GM06990 (cell line): ENCODE measurements around the gene FAM9C.
"Not testable (repeated sequence)": the region's sequence is repeated elsewhere in the genome, so short reads cannot be mapped to it uniquely, and the experiment has no call there.

Experiments
- DNase-seq: peaks from one replicate; pipeline ENCODE4 v3.0.0-alpha.2; 2011; ENCODE audit not compliant: insufficient read length; ENCODE audit errors: extremely low read depth
- H3K27me3 ChIP-seq: replicated peaks from 2 replicates; pipeline ENCODE4 v1.6.0; 2011; ENCODE audit warnings: low read length; ENCODE audit not compliant: control insufficient read depth, insufficient read depth
- H3K36me3 ChIP-seq: 2 replicates; pipeline ENCODE4 v1.5.1; 2011; ENCODE audit warnings: low read length; ENCODE audit not compliant: control insufficient read depth, insufficient read depth
- H3K4me3 ChIP-seq: replicated peaks from 2 replicates; pipeline ENCODE4 v1.5.1; 2011; ENCODE audit warnings: low read depth, mild to moderate bottlenecking, control low read depth, low read length
- CTCF ChIP-seq: IDR thresholded peaks from 2 replicates; pipeline ENCODE4 v1.5.1; 2011; ENCODE audit warnings: low read length, control low read depth, mild to moderate bottlenecking, inconsistent platforms; ENCODE audit not compliant: insufficient read depth, poor library complexity, severe bottlenecking

Gene FAM9C

GRCh38 chrX:13090027-13090338, 45.6 kb upstream of the FAM9C start:
- no peak overlapping the region; the same call in 1 of the 2 replicates for H3K4me3 ChIP-seq
- no peaks in the 10 kb centered on the region for H3K27me3 ChIP-seq
- H3K36me3 ChIP-seq, result no peaks in the 10 kb centered on the region
- no peak for DNase-seq
- TF ChIP-seq CTCF, result no peak

GRCh38 chrX:13088156-13088487, 43.7 kb upstream of the FAM9C start:
- H3K36me3 ChIP-seq, result no peaks in the 10 kb centered on the region
- TF ChIP-seq CTCF, result no peak
- no peak for DNase-seq
- H3K4me3 ChIP-seq, result no peak overlapping the region
- no peaks in the 10 kb centered on the region for H3K27me3 ChIP-seq

GRCh38 chrX:13087322-13088155, 43.1 kb upstream of the FAM9C start:
- TF ChIP-seq CTCF, result no peak
- Histone ChIP-seq H3K36me3 (no peaks in the 10 kb centered on the region), H3K4me3 (no peak overlapping the region), H3K27me3 (no peaks in the 10 kb centered on the region)
- DNase-seq, result peak; percentile 83

GRCh38 chrX:13086793-13087321, 42.4 kb upstream of the FAM9C start:
- H3K36me3 ChIP-seq, DNase-seq, H3K4me3 ChIP-seq, H3K27me3 ChIP-seq: not testable (repeated sequence)

- Histone ChIP-seq H3K4me3 (no peak overlapping the region), H3K36me3 (no peaks in the 10 kb centered on the region), H3K27me3 (no peaks in the 10 kb centered on the region)
- TF ChIP-seq CTCF, result no peak
- DNase-seq, result no peak
Measured at GRCh38 chrX:13086076-13086475, 41.7 kb upstream of the FAM9C start.

- Histone ChIP-seq H3K27me3 (no peaks in the 10 kb centered on the region), H3K36me3 (no peaks in the 10 kb centered on the region), H3K4me3 (no peak overlapping the region)
- no peak for TF ChIP-seq CTCF
- DNase-seq, result no peak
Measured at GRCh38 chrX:13085526-13085925, 41.1 kb upstream of the FAM9C start.
